Natural killer cell (primary cell): ENCODE data around the gene PRKCG. TPM values are rescaled to one million over a fixed set of nuclear protein-coding genes. Genes with fewer than 3 reads are reported as not detected.

ENCODE experiments used
- ATAC-seq, 3 donors: fragments of 150-1000 bp in 2 of 3; fragments of 200-7000 bp in 1 of 3; cut with Tn5 transposase; 1 replicate in 1 of 3; 2 replicates in 2 of 3; pipeline ENCODE4 v1.10.0; 2021; ENCODE audit warnings: mild to moderate bottlenecking in 2 of 3, moderate library complexity in 2 of 3
- DNase-seq, 2 donors: peaks; one replicate each; pipeline versions ENCODE4 v3.0.0 to v3.0.0-alpha.2; 2013 to 2021; ENCODE audit warnings: mixed read lengths in 1 of 2
- H3K27ac ChIP-seq: one replicate; pipeline ENCODE4 v1.5.1; 2013; ENCODE audit warnings: mild to moderate bottlenecking, low read length
- H3K27me3 ChIP-seq: one replicate; pipeline ENCODE4 v1.6.1; 2013; ENCODE audit warnings: low read length; ENCODE audit not compliant: control insufficient read depth, insufficient read depth
- H3K36me3 ChIP-seq: one replicate; pipeline ENCODE4 v1.6.1; 2013; ENCODE audit warnings: low read length; ENCODE audit not compliant: control insufficient read depth, insufficient read depth
- H3K4me1 ChIP-seq: one replicate; pipeline ENCODE4 v1.6.1; 2013; ENCODE audit warnings: low read length; ENCODE audit not compliant: control insufficient read depth, insufficient read depth
- H3K4me3 ChIP-seq: one replicate; pipeline ENCODE4 v1.5.1; 2013; ENCODE audit warnings: low read length
- H3K9me3 ChIP-seq: one replicate; pipeline ENCODE4 v1.6.1; 2013; ENCODE audit warnings: low read length; ENCODE audit not compliant: control insufficient read depth, insufficient read depth
- H3K27ac Mint-ChIP-seq, 2 donors: one replicate each; pipeline ENCODE4 v1.8.0; 2022; ENCODE audit warnings: mild to moderate bottlenecking in 2 of 2, mixed read lengths in 2 of 2, moderate library complexity in 1 of 2
- H3K27me3 Mint-ChIP-seq, 2 donors: one replicate each; pipeline ENCODE4 v1.8.0; 2022; ENCODE audit warnings: low read depth in 2 of 2, mixed read lengths in 2 of 2
- H3K36me3 Mint-ChIP-seq: one replicate; pipeline ENCODE4 v1.8.0; 2022; ENCODE audit warnings: mixed read lengths
- H3K4me1 Mint-ChIP-seq, 2 donors: one replicate each; pipeline ENCODE4 v1.8.0; 2022; ENCODE audit warnings: mixed read lengths in 2 of 2
- H3K4me3 Mint-ChIP-seq: one replicate; pipeline ENCODE4 v1.8.0; 2022; ENCODE audit warnings: mild to moderate bottlenecking, moderate library complexity, mixed read lengths
- H3K9me3 Mint-ChIP-seq, 2 donors: one replicate each; pipeline ENCODE4 v1.8.0; 2022; ENCODE audit warnings: mixed read lengths in 2 of 2
- WGBS: methylation state at CpG from one replicate; pipeline ENCODE4 v1.1.7; 2013; ENCODE audit warnings: missing lambda C conversion rate; ENCODE audit not compliant: insufficient coverage; 5-methylcytosine and 5-hydroxymethylcytosine counted together
- intact Hi-C: fragments of 100-400 bp; cut with micrococcal nuclease; formaldehyde crosslinking; loops from one replicate; pipeline ENCODE4 v1.14.2; 2022
- total RNA-seq, 4 donors: library from RNA; stranded (reverse); fragments of 120-200 nt in 1 of 4; gene quantifications; one replicate each; pipeline versions ENCODE4 v1.2.3 to v1.2.4, GENCODE V29; 2013 to 2022
- TF ChIP-seq, protein P1 (sequence below): fragments of 200-600 bp; IDR thresholded peaks from one replicate; pipeline ENCODE4 v1.8.0; 2022; ENCODE audit warnings: antibody characterized with exemption

The PRKCG gene
- total RNA-seq, 3 donors from 2014 or later (not counting 1 experiment from before 2014, with no cell fraction given): 0.55 to 2.6 (median 1.5) TPM

DNA sequence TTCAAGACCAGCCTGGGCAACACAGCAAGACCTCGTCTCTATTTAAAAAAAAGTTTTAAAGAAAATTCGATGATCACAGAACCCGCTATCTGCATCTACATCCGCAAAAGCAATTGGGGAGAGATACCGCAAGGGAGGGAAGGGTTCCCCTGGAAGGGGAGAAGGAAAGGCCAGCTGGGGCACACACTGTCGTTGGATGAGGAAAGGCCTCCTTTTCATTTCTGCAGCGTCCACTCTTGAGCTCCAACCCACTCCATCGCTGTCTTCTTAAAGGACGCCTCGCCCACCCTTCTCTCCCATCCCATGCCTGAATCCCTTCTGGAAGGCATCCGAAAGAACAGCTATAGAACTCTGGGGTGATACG lies 3.2 kb upstream of the PRKCG start:
- Mint-ChIP-seq H3K4me1 (peaks cover 16 to 28% of the 10 kb centered on the region in 2 donors), H3K9me3 (peaks cover 0 to 3% of the 10 kb centered on the region in 2 donors), H3K27me3 (peaks cover 4 to 7% of the 10 kb centered on the region in 2 donors), H3K36me3 (peaks cover 13% of the 10 kb centered on the region), H3K27ac (no peak overlapping the region), H3K4me3 (no peak overlapping the region)
- TF ChIP-seq, protein P1, sequence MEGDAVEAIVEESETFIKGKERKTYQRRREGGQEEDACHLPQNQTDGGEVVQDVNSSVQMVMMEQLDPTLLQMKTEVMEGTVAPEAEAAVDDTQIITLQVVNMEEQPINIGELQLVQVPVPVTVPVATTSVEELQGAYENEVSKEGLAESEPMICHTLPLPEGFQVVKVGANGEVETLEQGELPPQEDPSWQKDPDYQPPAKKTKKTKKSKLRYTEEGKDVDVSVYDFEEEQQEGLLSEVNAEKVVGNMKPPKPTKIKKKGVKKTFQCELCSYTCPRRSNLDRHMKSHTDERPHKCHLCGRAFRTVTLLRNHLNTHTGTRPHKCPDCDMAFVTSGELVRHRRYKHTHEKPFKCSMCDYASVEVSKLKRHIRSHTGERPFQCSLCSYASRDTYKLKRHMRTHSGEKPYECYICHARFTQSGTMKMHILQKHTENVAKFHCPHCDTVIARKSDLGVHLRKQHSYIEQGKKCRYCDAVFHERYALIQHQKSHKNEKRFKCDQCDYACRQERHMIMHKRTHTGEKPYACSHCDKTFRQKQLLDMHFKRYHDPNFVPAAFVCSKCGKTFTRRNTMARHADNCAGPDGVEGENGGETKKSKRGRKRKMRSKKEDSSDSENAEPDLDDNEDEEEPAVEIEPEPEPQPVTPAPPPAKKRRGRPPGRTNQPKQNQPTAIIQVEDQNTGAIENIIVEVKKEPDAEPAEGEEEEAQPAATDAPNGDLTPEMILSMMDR: no peak
- no peak overlapping the region for H3K27ac ChIP-seq
- DNase-seq: no peak
- peaks cover 37% of the 10 kb centered on the region for H3K27me3 ChIP-seq
- 51% methylated on average over 11 of the region's 12 CpGs for WGBS
- H3K4me3 ChIP-seq: peak overlapping the region; percentile 30
- peaks cover 11% of the 10 kb centered on the region for H3K36me3 ChIP-seq
- no peaks in the 10 kb centered on the region for H3K9me3 ChIP-seq
- ATAC-seq: peak in 1 of 3 donors; percentile 3
- H3K4me1 ChIP-seq: peaks cover 47% of the 10 kb centered on the region
- intact Hi-C loops: no loop called here

DNA sequence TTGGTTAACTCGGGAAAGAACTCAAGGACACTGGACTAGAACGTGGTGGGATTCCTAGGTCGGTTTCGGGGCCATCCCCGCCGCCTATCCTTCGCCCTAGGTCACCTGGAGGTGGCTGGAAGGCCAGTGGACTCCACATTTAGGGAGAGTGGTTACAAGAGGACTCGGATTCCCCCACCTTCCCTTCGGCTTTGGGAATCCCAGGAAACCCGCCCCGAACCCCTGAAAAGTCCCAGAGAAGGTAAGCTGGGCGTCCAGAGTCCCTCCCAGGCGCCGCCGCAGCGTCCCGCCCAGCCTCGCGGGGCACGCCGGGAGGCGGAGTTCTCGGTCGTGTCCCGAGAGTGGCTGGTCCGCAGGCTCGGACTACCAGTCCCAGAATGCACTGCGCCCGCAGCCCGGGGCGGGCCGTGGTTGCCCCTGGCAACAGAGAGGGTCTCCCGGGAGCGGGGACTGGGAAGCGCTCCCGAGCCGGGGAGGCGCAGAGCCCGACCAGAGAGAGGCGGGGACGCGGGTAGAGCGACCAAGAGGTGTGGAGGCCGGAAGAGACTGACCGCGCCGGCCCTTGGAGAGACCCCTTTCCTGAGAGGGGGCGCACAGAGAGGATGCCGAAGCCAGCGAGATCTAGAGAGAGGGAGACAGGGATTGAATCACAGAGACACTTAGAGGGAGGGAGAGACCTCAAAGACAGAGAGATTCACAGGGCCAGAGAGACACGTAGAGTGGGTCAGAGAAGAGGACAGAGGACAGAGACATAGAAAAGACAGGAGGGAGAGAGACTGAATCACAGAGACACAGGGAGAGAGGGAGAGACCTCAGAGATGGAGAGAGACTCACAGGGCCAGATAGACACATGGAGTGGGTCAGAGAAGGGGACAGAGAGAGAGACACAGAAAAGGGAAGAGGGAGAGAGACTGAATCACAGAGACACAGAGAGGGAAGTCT lies 2.6 kb upstream of the PRKCG start:
- no peak overlapping the region for H3K4me3 Mint-ChIP-seq

DNA sequence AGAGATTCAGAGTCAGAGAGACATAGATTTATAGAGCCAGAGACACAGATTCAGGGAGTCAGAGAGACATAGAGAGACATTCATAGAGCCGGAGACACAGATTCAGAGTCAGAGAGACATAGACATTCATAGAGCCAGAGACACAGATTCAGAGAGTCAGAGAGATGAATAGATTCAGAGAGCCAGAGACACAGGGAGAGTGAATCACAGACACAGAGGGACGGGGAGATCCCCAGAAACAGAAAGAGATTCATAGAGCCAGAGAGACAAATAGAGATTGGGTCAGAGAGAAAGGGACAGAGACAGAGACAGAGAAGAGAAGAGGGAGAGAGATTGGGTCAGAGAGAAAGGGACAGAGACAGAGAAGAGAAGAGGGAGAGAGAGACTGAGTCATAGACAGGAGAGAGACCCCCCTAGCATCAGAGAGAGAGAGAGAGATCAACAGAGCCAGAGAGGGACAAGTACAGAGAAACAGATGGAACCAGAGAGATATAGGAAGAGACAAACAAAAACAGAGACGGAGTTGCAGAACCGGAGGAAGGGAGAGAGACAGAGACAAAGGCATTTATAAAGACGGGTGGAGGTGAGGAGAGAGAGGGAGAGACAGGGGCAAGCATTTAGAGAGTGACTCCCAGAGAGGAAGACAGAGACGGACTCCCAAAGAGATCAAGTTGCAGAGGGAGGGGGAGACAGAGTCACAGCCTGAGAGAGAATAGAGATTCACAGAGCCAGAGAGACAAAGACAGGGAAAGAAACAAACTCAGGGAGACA lies 1.1 kb upstream of the PRKCG start:
- H3K9me3 Mint-ChIP-seq: no peaks in the 10 kb centered on the region
- TF ChIP-seq, protein P1: no peak
- intact Hi-C loops: no loop called here
- WGBS: 23% methylated on average over 5 of the region's 6 CpGs
- H3K36me3 Mint-ChIP-seq: no peaks in the 10 kb centered on the region
- ATAC-seq (no peak), DNase-seq (peak in 1 of 2 donors; percentile 30)
- Histone ChIP-seq H3K27ac (no peak overlapping the region), H3K27me3 (peaks cover 44% of the 10 kb centered on the region), H3K4me3 (no peak overlapping the region), H3K4me1 (peaks cover 31% of the 10 kb centered on the region), H3K9me3 (no peaks in the 10 kb centered on the region), H3K36me3 (peaks cover 3% of the 10 kb centered on the region)
- no peak overlapping the region for H3K27ac Mint-ChIP-seq
- peaks cover 15 to 20% of the 10 kb centered on the region in 2 donors for H3K27me3 Mint-ChIP-seq
- H3K4me1 Mint-ChIP-seq: peaks cover 0 to 13% of the 10 kb centered on the region in 2 donors
- no peak overlapping the region for H3K4me3 Mint-ChIP-seq

More for the DNA sequence above, 2.6 kb upstream of the PRKCG start:
- intact Hi-C loops: no loop called here
- TF ChIP-seq, protein P1: no peak
- H3K36me3 Mint-ChIP-seq: peaks cover 8% of the 10 kb centered on the region
- Histone ChIP-seq H3K9me3 (no peaks in the 10 kb centered on the region), H3K27ac (no peak overlapping the region), H3K36me3 (peaks cover 4% of the 10 kb centered on the region), H3K27me3 (peaks cover 39% of the 10 kb centered on the region), H3K4me1 (peaks cover 41% of the 10 kb centered on the region), H3K4me3 (peak overlapping the region; percentile 30)
- H3K9me3 Mint-ChIP-seq: peaks cover 0 to 3% of the 10 kb centered on the region in 2 donors
- H3K27ac Mint-ChIP-seq: no peak overlapping the region
- DNase-seq (peak; percentile 79 to 87), ATAC-seq (peak; percentile 77 to 92 (median 80))
- peaks cover 11 to 12% of the 10 kb centered on the region in 2 donors for H3K27me3 Mint-ChIP-seq
- WGBS: 2% methylated on average over 51 of the region's 51 CpGs
- H3K4me1 Mint-ChIP-seq: peaks cover 10 to 24% of the 10 kb centered on the region in 2 donors
